ENCODE results near the gene CMKLR1.

Gene CMKLR1

DNA sequence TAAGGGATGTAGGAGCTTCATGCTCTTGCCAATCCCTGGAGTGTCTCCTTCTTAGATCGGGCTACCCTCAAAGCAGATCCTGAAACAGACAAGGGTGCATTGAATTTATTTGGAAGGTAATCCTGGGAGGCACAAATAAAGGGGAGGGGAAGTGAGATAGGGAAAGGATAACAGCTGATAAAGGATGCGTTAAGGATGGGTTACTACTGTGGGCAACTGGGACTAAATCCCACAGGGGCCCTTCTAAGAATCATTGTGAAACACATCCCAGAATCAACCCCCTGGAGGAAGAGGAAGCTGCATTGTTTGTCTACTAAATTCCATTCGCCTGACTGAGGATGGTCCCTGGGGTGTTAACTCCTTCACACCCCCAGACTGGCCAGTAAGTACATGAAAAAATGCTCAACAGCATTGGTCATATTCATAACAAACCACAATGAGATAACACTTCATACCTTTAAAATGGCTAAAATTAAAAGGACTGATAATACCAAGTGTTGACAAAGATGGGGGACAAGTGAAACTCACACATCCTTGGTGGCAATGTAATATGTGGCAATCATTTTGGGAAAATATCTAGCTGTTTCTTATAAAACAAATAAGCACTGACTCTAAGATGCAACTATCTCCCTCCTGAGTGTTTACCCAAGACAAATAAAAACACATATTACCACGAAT, 37.0 kb upstream of the CMKLR1 start:
- Histone ChIP-seq H3K4me3 (ENCODE audit: low read depth in 1 of 2, low read length in 2 of 2) (no peak overlapping the region), H3K36me3 (ENCODE audit: control insufficient read depth in 1 of 2, insufficient read depth in 2 of 2, low read length in 2 of 2) (no peaks in the 10 kb centered on the region), H3K9me3 (ENCODE audit: control insufficient read depth in 1 of 2, low read length in 2 of 2) (peaks cover 0 to 15% of the 10 kb centered on the region in 2 donors), H3K27ac (ENCODE audit: low read depth, low read length) (no peak overlapping the region), H3K27me3 (ENCODE audit: control insufficient read depth in 1 of 2, insufficient read depth in 2 of 2, low read length in 2 of 2) (no peaks in the 10 kb centered on the region), H3K4me1 (ENCODE audit: control insufficient read depth in 1 of 2, insufficient read depth in 2 of 2, low read length in 2 of 2) (no peaks in the 10 kb centered on the region), H3K9ac (ENCODE audit: low read depth in 1 of 2, low read length in 2 of 2) (no peak overlapping the region)

DNA sequence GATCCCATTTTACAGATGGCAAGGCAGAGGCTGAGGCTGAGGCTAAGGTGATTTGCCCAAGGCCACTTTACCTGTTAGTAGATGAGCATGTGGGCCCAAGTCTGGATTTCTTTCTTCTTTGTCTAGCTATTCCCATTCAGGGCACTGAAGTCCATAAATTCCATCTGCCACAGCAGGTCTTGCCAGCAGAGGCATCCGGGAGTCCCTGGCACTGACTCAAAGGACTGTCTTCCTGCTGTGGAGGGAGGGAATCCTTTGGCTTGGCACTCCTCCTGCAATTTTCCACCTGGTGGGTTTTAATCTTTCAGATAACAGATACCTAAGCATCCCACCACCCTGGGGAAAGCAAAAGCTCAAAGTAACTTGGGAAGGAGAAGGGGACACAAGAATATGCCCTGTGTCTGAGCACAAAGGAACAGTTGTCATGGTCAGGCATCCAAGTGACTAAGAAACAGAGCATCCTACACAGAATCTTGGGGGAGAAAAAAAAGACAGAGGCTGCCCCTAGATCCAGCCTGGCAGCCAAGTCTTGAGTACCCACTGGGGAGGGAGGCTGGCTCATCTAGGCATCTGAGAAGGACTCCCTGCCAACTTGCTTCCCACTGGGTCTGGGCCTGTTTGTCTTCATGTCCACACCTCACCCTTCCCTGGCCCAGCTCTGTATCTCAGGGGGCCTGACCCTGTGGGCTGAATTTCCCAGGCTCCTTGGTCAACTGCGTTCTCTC, 35.6 kb upstream of the CMKLR1 start:
- H3K27ac ChIP-seq (ENCODE audit: low read depth, low read length), result no peak overlapping the region
- no peak overlapping the region for H3K4me3 ChIP-seq (ENCODE audit: low read depth in 1 of 2, low read length in 2 of 2)
- H3K27me3 ChIP-seq (ENCODE audit: control insufficient read depth in 1 of 2, insufficient read depth in 2 of 2, low read length in 2 of 2), result no peaks in the 10 kb centered on the region
- no peak overlapping the region for H3K9ac ChIP-seq (ENCODE audit: low read depth in 1 of 2, low read length in 2 of 2)
- H3K4me1 ChIP-seq (ENCODE audit: control insufficient read depth in 1 of 2, insufficient read depth in 2 of 2, low read length in 2 of 2), result no peaks in the 10 kb centered on the region
- peaks cover 0 to 15% of the 10 kb centered on the region in 2 donors for H3K9me3 ChIP-seq (ENCODE audit: control insufficient read depth in 1 of 2, low read length in 2 of 2)
- no peaks in the 10 kb centered on the region for H3K36me3 ChIP-seq (ENCODE audit: control insufficient read depth in 1 of 2, insufficient read depth in 2 of 2, low read length in 2 of 2)

DNA sequence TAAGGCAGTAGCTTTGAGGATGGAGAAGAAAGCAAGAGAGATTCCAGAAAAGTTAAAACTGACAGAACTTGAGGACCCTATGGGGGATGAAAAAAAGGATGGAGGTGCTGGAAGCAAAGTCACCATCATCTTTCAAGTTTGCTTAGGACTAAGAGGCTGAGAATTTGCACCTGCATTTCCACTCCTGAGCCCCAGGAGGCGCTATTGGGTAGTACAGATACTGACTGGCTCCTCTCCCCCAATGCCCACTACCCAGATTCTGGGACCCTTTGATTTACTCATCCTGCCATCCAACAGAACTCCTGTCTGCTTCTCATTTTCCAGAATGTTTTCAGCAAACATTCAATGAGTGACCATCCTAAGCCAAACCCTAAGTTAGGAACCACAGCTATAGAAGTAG, 34.0 kb upstream of the CMKLR1 start:
- no peak overlapping the region for H3K9ac ChIP-seq (ENCODE audit: low read depth in 1 of 2, low read length in 2 of 2)
- H3K36me3 ChIP-seq (ENCODE audit: control insufficient read depth in 1 of 2, insufficient read depth in 2 of 2, low read length in 2 of 2), result no peaks in the 10 kb centered on the region
- peaks cover 0 to 15% of the 10 kb centered on the region in 2 donors for H3K9me3 ChIP-seq (ENCODE audit: control insufficient read depth in 1 of 2, low read length in 2 of 2)
- H3K27me3 ChIP-seq (ENCODE audit: control insufficient read depth in 1 of 2, insufficient read depth in 2 of 2, low read length in 2 of 2), result no peaks in the 10 kb centered on the region
- no peak overlapping the region for H3K4me3 ChIP-seq (ENCODE audit: low read depth in 1 of 2, low read length in 2 of 2)
- no peaks in the 10 kb centered on the region for H3K4me1 ChIP-seq (ENCODE audit: control insufficient read depth in 1 of 2, insufficient read depth in 2 of 2, low read length in 2 of 2)
- H3K27ac ChIP-seq (ENCODE audit: low read depth, low read length), result no peak overlapping the region

DNA sequence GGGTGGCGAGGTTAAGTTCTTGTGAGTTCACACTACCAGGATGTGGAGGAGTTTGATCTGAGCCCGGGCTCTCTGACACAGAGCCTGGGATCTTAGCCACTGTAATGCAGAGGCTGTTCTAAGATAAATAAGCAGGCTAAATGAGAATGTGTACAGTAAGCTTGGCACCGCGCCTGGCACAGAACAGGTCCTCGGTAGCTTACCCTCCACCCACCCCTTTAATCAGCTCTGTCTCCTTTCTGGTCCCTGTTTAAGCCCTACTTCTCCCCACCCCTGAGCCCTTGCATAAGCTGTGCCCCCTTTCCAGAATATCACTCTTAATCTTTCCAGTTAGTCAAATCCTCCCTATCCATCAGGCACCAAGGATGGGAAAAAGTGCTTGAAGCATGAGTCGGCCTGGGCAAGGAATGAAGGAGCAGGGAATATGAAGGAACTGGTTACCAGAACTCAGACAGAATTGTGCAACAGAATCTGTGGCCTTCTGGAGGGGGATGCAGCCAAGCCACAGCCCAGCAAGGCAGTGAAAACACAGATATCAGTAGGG, 32.8 kb upstream of the CMKLR1 start:
- Histone ChIP-seq H3K4me3 (ENCODE audit: low read depth in 1 of 2, low read length in 2 of 2) (no peak overlapping the region), H3K27me3 (ENCODE audit: control insufficient read depth in 1 of 2, insufficient read depth in 2 of 2, low read length in 2 of 2) (no peaks in the 10 kb centered on the region), H3K36me3 (ENCODE audit: control insufficient read depth in 1 of 2, insufficient read depth in 2 of 2, low read length in 2 of 2) (no peaks in the 10 kb centered on the region), H3K9ac (ENCODE audit: low read depth in 1 of 2, low read length in 2 of 2) (no peak overlapping the region), H3K4me1 (ENCODE audit: control insufficient read depth in 1 of 2, insufficient read depth in 2 of 2, low read length in 2 of 2) (no peaks in the 10 kb centered on the region), H3K9me3 (ENCODE audit: control insufficient read depth in 1 of 2, low read length in 2 of 2) (peaks cover 0 to 15% of the 10 kb centered on the region in 2 donors), H3K27ac (ENCODE audit: low read depth, low read length) (no peak overlapping the region)

GRCh38 chr12:108370415-108370814, 31.3 kb upstream of the CMKLR1 start:
- Histone ChIP-seq H3K4me3 (ENCODE audit: low read depth in 1 of 2, low read length in 2 of 2) (no peak overlapping the region), H3K27me3 (ENCODE audit: control insufficient read depth in 1 of 2, insufficient read depth in 2 of 2, low read length in 2 of 2) (no peaks in the 10 kb centered on the region), H3K4me1 (ENCODE audit: control insufficient read depth in 1 of 2, insufficient read depth in 2 of 2, low read length in 2 of 2) (no peaks in the 10 kb centered on the region), H3K9ac (ENCODE audit: low read depth in 1 of 2, low read length in 2 of 2) (no peak overlapping the region), H3K27ac (ENCODE audit: low read depth, low read length) (no peak overlapping the region), H3K36me3 (ENCODE audit: control insufficient read depth in 1 of 2, insufficient read depth in 2 of 2, low read length in 2 of 2) (no peaks in the 10 kb centered on the region), H3K9me3 (ENCODE audit: control insufficient read depth in 1 of 2, low read length in 2 of 2) (peaks cover 0 to 10% of the 10 kb centered on the region in 2 donors)

- no peak overlapping the region for H3K27ac ChIP-seq (ENCODE audit: low read depth, low read length)
- H3K36me3 ChIP-seq (ENCODE audit: control insufficient read depth in 1 of 2, insufficient read depth in 2 of 2, low read length in 2 of 2), result no peaks in the 10 kb centered on the region
- no peaks in the 10 kb centered on the region for H3K4me1 ChIP-seq (ENCODE audit: control insufficient read depth in 1 of 2, insufficient read depth in 2 of 2, low read length in 2 of 2)
- H3K9ac ChIP-seq (ENCODE audit: low read depth in 1 of 2, low read length in 2 of 2), result no peak overlapping the region
- H3K9me3 ChIP-seq (ENCODE audit: control insufficient read depth in 1 of 2, low read length in 2 of 2), result peaks cover 0 to 10% of the 10 kb centered on the region in 2 donors
- no peak overlapping the region for H3K4me3 ChIP-seq (ENCODE audit: low read depth in 1 of 2, low read length in 2 of 2)
- H3K27me3 ChIP-seq (ENCODE audit: control insufficient read depth in 1 of 2, insufficient read depth in 2 of 2, low read length in 2 of 2), result no peaks in the 10 kb centered on the region
Measured at GRCh38 chr12:108369736-108370396, 30.8 kb upstream of the CMKLR1 start.

DNA sequence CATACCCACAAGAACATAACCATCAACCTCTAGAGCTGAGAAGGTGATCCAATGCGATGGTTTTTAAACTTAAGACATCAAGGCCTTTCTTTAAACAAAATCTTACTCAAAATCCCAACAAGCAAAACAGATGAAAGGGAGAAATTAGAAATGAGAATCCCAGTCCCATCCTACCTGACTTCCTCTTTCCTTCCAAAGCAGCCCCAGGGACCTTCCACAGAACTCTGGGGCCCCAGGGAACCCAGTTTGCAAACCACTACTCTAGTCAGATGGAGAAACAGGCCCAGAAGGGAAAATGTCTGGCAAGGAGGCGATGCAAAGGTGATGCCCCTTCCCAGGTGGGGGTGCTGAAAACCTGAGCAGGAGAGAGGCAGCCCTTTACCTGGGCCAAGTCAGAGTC, 29.0 kb upstream of the CMKLR1 start:
- no peaks in the 10 kb centered on the region for H3K9me3 ChIP-seq (ENCODE audit: control insufficient read depth in 1 of 2, low read length in 2 of 2)
- no peak overlapping the region for H3K27ac ChIP-seq (ENCODE audit: low read depth, low read length)
- H3K4me3 ChIP-seq (ENCODE audit: low read depth in 1 of 2, low read length in 2 of 2), result no peak overlapping the region
- H3K27me3 ChIP-seq (ENCODE audit: control insufficient read depth in 1 of 2, insufficient read depth in 2 of 2, low read length in 2 of 2), result no peaks in the 10 kb centered on the region
- no peaks in the 10 kb centered on the region for H3K36me3 ChIP-seq (ENCODE audit: control insufficient read depth in 1 of 2, insufficient read depth in 2 of 2, low read length in 2 of 2)
- H3K9ac ChIP-seq (ENCODE audit: low read depth in 1 of 2, low read length in 2 of 2), result no peak overlapping the region
- H3K4me1 ChIP-seq (ENCODE audit: control insufficient read depth in 1 of 2, insufficient read depth in 2 of 2, low read length in 2 of 2), result no peaks in the 10 kb centered on the region

- H3K4me3 ChIP-seq (ENCODE audit: low read depth in 1 of 2, low read length in 2 of 2), result no peak overlapping the region
- no peak overlapping the region for H3K9ac ChIP-seq (ENCODE audit: low read depth in 1 of 2, low read length in 2 of 2)
- H3K9me3 ChIP-seq (ENCODE audit: control insufficient read depth in 1 of 2, low read length in 2 of 2), result no peaks in the 10 kb centered on the region
- H3K27ac ChIP-seq (ENCODE audit: low read depth, low read length), result no peak overlapping the region
- no peaks in the 10 kb centered on the region for H3K4me1 ChIP-seq (ENCODE audit: control insufficient read depth in 1 of 2, insufficient read depth in 2 of 2, low read length in 2 of 2)
- no peaks in the 10 kb centered on the region for H3K27me3 ChIP-seq (ENCODE audit: control insufficient read depth in 1 of 2, insufficient read depth in 2 of 2, low read length in 2 of 2)
- H3K36me3 ChIP-seq (ENCODE audit: control insufficient read depth in 1 of 2, insufficient read depth in 2 of 2, low read length in 2 of 2), result no peaks in the 10 kb centered on the region
Measured at GRCh38 chr12:108367436-108367835, 28.3 kb upstream of the CMKLR1 start.

- Histone ChIP-seq H3K9me3 (ENCODE audit: control insufficient read depth in 1 of 2, low read length in 2 of 2) (no peaks in the 10 kb centered on the region), H3K27ac (ENCODE audit: low read depth, low read length) (no peak overlapping the region), H3K36me3 (ENCODE audit: control insufficient read depth in 1 of 2, insufficient read depth in 2 of 2, low read length in 2 of 2) (no peaks in the 10 kb centered on the region), H3K4me1 (ENCODE audit: control insufficient read depth in 1 of 2, insufficient read depth in 2 of 2, low read length in 2 of 2) (no peaks in the 10 kb centered on the region), H3K4me3 (ENCODE audit: low read depth in 1 of 2, low read length in 2 of 2) (no peak overlapping the region), H3K9ac (ENCODE audit: low read depth in 1 of 2, low read length in 2 of 2) (no peak overlapping the region), H3K27me3 (ENCODE audit: control insufficient read depth in 1 of 2, insufficient read depth in 2 of 2, low read length in 2 of 2) (no peaks in the 10 kb centered on the region)
Measured at GRCh38 chr12:108365324-108365723, 26.2 kb upstream of the CMKLR1 start.

DNA sequence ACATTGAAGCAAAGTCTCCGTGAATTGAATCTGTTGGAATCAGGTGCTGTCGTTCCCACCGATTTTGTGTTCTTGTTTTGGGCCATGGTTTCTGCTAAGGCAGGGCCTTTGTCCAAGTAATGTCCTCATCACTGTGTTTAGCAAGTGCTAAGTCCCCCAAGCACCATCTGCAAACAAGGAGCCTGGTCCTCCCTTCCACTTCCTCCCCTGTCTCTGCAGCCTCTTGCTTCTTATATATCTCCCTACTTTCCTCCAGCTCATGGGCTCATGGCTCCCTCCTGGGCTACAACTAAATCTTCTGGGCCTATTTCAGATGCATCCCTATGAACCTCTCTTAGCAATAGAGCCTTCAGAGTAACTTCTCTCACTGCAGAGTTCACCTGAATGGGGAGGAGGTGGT, 25.8 kb upstream of the CMKLR1 start:
- Histone ChIP-seq H3K4me1 (ENCODE audit: control insufficient read depth in 1 of 2, insufficient read depth in 2 of 2, low read length in 2 of 2) (no peaks in the 10 kb centered on the region), H3K9ac (ENCODE audit: low read depth in 1 of 2, low read length in 2 of 2) (no peak overlapping the region), H3K4me3 (ENCODE audit: low read depth in 1 of 2, low read length in 2 of 2) (no peak overlapping the region), H3K36me3 (ENCODE audit: control insufficient read depth in 1 of 2, insufficient read depth in 2 of 2, low read length in 2 of 2) (no peaks in the 10 kb centered on the region), H3K27me3 (ENCODE audit: control insufficient read depth in 1 of 2, insufficient read depth in 2 of 2, low read length in 2 of 2) (no peaks in the 10 kb centered on the region), H3K27ac (ENCODE audit: low read depth, low read length) (no peak overlapping the region), H3K9me3 (ENCODE audit: control insufficient read depth in 1 of 2, low read length in 2 of 2) (no peaks in the 10 kb centered on the region)

Measured in duodenal mucosa (tissue), 2 donors.